ENCODE data around the gene RAET1L.
"Not testable (repeated sequence)": the region's sequence is repeated elsewhere in the genome, so short reads cannot be mapped to it uniquely, and the experiment has no call there.

RAET1L gene

GRCh38 chr6:150025201-150025917 is at the start of gene RAET1L:
Gene RAET1L, minus strand, starts transcription at chr6:150025532. Its CDS starts 61 bp downstream, at chr6:150025471.
- no peak for DNase-seq (ENCODE audit: low read depth)

- no peak for DNase-seq (ENCODE audit: low read depth)
These were observed 49.7 kb upstream of the RAET1L start for GRCh38 chr6:150075034-150075421.

- DNase-seq (ENCODE audit: low read depth) = not testable (repeated sequence)
These were observed 49.2 kb upstream of the RAET1L start for GRCh38 chr6:150074396-150075033.

GRCh38 chr6:150072201-150072600 is 46.9 kb upstream of the RAET1L start:
- no peak for DNase-seq (ENCODE audit: low read depth)

GRCh38 chr6:150070236-150070818 is 45.0 kb upstream of the RAET1L start:
- DNase-seq (ENCODE audit: low read depth) = no peak

- DNase-seq (ENCODE audit: low read depth) = no peak
These were observed 44.4 kb upstream of the RAET1L start for GRCh38 chr6:150069706-150070105.

- peak; percentile 41 for DNase-seq (ENCODE audit: low read depth)
These were observed 43.7 kb upstream of the RAET1L start, which contains the start of gene ULBP3 for GRCh38 chr6:150068720-150069648. Gene ULBP3, minus strand, starts transcription at chr6:150069121. Its CDS starts 55 bp downstream, at chr6:150069066.

GRCh38 chr6:150068151-150068550 is 42.8 kb upstream of the RAET1L start:
- no peak for DNase-seq (ENCODE audit: low read depth)

- no peak for DNase-seq (ENCODE audit: low read depth)
These were observed 39.8 kb upstream of the RAET1L start for GRCh38 chr6:150065083-150065482.

- no peak for DNase-seq (ENCODE audit: low read depth)
These were observed 38.3 kb upstream of the RAET1L start for GRCh38 chr6:150063640-150064039.

- not testable (repeated sequence) for DNase-seq (ENCODE audit: low read depth)
These were observed 34.6 kb upstream of the RAET1L start for GRCh38 chr6:150059973-150060372.

- no peak for DNase-seq (ENCODE audit: low read depth)
These were observed 33.7 kb upstream of the RAET1L start for GRCh38 chr6:150058986-150059385.

GRCh38 chr6:150058231-150058792 is 33.0 kb upstream of the RAET1L start:
- no peak for DNase-seq (ENCODE audit: low read depth)

GRCh38 chr6:150057501-150057951 is 32.2 kb upstream of the RAET1L start:
- DNase-seq (ENCODE audit: low read depth) = no peak

GRCh38 chr6:150056916-150057315 is 31.6 kb upstream of the RAET1L start:
- no peak for DNase-seq (ENCODE audit: low read depth)

GRCh38 chr6:150056156-150056555 is 30.8 kb upstream of the RAET1L start:
- DNase-seq (ENCODE audit: low read depth) = no peak

- no peak for DNase-seq (ENCODE audit: low read depth)
These were observed 29.8 kb upstream of the RAET1L start for GRCh38 chr6:150055131-150055530.

GRCh38 chr6:150053450-150053849 is 28.1 kb upstream of the RAET1L start:
- DNase-seq (ENCODE audit: low read depth) = no peak

- no peak for DNase-seq (ENCODE audit: low read depth)
These were observed 25.5 kb upstream of the RAET1L start for GRCh38 chr6:150050846-150051245.

GRCh38 chr6:150048099-150048498 is 22.8 kb upstream of the RAET1L start:
- no peak for DNase-seq (ENCODE audit: low read depth)

- DNase-seq (ENCODE audit: low read depth) = no peak
These were observed 21.6 kb upstream of the RAET1L start for GRCh38 chr6:150046943-150047342.
